UCSD-AML1 (cell line): Measurements from ENCODE around the gene GGCT.
"Not testable (repeated sequence)": the region's sequence is repeated elsewhere in the genome, so short reads cannot be mapped to it uniquely, and the experiment has no call there.

Source experiments
- DNase-seq: peaks from one replicate; lab custom pipeline; 2025; ENCODE audit not compliant: unreplicated experiment; lab: John Stamatoyannopoulos, UW

Gene GGCT, protein sequence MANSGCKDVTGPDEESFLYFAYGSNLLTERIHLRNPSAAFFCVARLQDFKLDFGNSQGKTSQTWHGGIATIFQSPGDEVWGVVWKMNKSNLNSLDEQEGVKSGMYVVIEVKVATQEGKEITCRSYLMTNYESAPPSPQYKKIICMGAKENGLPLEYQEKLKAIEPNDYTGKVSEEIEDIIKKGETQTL

DNA sequence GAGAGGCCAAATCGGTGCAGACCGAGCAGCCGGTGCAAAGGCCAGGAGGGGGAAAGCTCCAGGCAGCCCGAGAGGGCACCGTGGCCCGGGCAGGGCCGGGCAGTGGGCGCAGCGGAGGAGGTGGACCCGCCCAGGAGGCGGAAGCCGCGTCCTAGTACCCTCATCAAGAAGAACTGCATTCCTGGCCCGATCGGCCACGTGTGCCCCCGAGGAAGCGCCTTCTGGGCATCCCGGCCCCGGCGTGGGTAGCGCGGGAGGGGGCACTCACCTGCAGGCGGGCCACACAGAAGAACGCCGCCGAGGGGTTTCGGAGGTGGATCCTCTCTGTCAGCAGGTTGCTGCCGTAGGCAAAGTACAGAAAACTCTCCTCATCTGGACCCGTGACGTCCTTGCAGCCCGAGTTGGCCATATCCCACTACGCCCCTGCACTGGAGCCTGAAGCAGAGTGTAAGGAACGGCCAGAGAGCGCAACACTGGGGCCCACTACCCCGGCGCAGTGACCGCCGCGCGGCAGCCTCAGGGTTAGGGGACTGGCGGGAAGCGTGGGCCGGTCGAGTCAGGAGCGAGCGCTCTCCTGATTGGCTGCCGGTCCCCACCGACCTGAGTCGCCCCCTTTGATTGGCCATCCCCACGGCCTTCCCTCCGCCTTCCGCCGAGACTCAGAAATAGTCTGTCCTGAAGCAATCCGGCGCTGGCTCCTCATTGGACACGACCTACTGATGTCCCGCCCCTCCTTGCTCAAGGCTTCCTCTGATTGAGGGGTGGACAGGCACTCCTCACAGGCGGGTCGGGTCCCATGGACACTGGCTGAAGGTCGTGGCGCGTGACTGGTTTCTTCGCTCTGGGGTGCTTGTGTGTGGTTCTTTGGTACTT lies at the start of gene GGCT:
Gene GGCT, minus strand, starts transcription at position 529 of the 873 bp plus-strand sequence. Its CDS starts 120 bp downstream, at position 409.
- DNase-seq: peak; percentile 88

DNA sequence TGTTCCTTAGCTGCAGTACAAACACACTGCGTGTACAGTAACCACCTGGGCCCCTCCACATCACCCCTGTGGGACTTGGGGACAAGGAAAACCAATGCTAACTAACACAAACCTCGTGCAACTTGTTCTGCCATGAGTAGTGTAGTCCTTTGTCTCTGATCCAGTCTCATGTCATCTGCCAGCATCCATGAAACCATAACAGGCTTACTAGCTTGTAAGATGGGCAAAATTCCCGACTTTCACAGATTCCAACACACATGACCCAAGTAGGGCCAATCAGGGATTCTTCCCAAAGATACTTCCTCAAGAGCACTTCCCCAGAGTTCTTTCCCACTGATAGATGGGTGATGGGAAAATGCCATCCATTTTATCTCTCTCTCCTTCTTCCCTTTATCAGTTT lies 48.9 kb upstream of the GGCT start:
- DNase-seq: no peak

DNA sequence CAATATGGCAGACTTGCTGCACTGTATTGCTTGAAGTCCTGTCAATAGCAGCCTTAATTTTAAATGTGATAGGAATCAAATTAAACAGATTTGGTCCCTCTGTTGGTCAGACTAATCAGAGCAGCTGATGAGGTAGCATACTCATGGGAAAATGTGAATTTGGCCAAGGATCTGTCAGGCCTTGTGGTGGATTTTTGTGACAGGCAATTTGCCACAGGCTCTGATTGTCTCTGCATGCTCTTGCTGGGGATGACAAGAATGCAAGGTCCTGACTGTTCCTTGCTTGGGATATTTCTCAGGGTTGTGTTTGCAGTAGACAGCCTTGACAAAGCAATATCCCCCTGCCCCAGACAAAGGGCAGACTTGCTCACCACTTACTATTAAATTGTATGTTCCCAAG lies 48.5 kb upstream of the GGCT start:
- no peak for DNase-seq

DNA sequence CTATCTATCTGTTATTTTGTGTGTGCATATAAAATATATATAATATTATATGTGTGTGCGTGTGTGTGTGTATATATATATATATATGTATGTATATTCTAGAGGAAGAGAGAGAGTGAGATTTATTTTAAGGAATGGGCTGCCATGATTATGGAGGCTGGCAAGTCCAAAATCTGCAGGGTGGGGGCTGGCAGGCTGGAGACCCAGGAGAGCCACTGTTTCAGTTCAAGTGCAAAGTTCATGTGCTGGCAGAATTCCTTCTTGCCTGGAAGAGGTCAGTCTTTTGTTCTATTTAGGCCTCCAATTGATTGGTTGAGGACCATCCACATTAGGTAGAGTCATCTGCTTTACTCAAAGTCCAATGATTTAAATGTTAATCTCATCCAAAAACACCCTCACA lies 47.7 kb upstream of the GGCT start:
- DNase-seq: no peak

DNA sequence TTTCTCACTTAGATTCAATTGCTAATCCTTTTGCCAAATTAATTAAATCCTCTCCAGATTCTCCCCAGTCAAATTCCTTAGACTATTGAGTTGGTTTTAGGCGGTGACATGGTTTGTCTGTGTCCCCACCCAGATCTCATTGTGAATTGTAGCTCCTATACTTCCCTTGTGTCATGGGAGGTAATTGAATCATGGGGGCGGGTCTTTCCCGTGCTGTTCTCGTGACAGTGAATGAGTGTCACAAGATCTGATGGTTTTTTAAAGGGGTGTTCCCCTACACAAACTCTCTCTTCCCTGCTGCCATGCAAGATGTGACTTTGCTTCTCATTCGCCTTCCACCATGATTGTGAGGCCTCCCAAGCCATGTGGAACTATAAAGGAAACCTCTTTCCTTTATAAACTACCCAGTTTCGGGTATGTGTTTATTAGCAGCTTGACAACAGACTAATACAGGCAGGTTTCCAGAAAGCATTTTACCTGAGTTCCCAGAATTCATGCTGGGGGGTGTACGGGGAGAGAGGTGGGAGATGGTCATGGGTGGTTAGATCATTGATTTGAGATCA lies 45.4 kb upstream of the GGCT start:
- no peak for DNase-seq

DNA sequence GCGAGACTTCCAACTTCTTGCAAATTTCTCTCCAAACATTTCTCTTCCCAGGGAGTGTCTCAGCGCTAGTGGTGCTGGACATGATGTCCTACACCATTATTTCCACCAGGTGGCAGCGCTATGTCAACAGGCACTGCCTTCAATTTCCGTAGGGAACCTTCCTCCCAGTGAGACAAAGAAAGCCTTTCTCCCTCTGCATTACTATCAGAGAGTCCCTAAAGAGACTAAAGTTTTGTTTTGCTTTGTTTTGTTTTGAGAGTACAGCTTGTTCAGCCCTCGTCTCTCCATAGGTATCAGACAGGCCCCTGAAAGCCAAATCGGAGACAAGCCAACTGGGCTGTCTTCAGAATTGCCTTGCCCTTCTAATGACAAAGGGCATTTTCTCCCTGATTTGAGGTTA lies 44.2 kb upstream of the GGCT start:
- peak; percentile 8 for DNase-seq

DNA sequence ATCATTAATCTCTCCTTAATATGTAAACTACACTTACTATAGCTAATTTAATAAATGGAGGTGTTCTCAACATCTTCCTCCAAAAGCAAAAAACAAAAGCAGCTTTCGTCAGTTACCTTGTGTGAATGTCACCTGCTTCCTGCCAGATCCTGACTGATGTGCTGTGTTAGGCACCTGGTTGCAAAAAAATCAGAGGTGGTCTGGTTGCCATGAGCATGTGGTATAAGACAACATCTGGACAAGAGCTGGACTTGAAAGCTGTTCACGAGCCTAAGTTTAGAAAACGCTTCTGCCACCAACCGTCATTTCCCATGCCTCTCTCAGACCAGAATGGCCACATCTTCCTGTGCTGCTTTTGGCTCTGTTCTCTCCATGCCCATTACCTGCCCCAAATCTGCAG lies 42.0 kb upstream of the GGCT start:
- DNase-seq: no peak

DNA sequence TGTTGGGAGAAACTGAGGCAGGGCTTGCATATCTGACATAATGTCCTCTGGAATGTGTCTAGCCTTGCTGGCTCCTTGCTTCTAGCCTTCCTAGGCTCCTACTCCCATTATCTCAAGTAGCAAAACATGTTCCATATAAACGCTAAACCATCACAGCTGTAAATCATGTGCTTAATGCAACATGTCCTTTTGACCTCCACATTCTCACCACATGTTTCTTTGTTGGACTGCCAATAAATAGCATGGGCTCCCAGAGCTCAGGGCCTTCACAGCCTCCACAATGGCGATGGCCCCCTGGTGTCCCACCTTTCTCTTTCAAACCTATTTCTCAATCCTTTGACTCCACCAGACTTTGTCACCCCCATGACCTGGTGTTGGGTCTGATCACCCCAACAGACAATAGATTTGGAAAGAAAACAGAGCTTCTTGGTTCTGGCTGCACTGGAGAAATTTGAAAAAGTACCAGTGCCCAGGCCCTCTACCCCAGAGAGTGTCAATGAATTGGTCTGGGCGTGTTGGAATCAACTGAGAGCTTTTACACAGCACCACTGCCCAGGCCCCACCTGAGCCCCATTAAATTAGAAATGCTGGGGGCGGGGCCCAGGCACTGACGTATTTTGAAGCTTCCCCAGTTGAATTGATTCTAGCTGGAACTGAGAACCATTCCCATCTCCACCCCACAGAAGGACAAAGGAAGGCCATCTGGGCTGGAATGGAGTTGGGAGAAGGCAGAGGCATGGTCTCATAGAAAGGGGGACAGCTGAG lies 41.3 kb upstream of the GGCT start:
- DNase-seq: no peak

DNA sequence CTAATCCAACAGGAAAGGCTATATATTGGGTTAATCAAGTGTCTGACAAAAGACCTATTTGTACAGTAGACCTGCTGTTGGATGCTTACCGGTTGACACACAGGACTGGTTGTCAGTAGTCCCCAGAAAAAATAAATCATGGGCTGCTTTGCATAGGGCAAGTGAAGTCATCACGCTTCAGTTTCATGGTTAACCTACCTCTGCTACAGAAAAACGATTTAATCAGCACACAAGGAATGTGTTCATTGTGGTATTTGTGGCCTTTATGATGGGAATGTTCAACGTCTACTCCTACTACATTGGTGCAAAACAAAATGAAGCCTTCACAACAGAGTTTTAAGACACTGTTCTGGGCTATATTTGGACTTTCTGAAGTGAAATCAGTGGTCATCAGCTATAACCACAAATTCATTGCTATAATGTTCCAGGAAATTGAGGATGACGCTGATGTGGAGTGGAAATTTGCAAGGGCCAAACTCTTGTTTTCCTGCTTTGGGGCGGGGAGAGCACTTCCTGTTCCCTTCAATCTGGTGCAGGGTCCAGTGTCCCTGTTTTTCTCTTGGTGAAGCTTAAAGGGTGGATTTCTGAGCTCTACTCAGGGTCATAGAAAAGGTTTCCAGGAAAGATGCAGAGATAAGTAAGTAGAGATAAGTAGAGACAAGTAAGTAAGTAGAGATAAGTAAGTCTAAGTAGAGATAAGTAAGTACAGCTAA lies 39.3 kb upstream of the GGCT start:
- no peak for DNase-seq

DNA sequence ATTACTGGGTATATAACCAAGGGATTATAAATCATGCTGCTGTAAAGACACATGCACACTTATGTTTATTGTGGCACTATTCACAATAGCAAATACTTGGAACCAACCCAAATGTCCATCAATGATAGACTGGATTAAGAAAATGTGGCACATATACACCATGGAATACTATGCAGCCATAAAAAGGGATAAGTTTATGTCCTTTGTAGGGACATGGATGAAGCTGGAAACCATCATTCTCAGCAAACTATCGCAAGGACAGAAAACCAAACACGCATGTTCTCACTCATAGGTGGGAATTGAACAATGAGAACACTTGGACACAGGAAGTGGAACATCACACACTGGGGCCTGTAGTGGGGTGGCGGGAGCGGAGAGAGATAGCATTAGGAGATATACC lies 38.5 kb upstream of the GGCT start:
- not testable (repeated sequence) for DNase-seq

DNA sequence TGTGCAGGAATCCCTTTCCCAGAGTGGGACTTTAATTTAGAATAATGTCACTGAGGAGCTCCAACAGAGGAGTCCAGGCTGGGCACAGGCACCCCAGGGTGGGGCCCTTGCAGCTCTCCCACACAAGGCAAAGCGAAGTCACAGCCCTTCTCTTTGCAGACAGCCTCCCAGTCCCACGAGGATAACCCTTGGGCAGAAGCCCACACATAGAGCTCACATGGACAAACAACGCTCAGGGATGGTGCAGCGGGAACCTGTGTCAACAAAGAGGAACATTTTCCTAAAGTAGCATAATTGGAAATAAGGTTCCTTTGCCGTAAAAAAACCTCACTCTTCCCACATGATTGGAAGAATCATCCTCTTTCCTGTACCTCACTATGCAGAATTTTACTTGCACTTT lies 29.3 kb upstream of the GGCT start:
- DNase-seq: no peak

DNA sequence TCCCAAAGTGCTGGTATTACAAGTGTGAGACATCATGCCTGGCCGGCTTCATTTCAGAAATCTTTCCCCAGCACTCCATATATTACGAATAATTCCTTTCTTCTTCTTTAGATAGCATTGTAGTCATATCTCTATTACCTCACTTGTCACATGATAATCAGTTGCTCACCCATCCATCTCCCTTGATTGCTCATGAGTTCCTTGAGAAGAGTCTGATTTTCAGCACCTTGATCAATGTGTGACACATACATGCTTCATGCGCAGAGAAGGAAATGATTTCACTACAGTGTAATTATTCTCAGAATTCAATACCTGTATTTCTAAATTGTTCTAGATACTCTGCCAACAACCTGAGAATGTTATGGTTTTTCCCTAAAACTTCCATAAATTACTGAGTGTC lies 26.7 kb upstream of the GGCT start:
- no peak for DNase-seq

DNA sequence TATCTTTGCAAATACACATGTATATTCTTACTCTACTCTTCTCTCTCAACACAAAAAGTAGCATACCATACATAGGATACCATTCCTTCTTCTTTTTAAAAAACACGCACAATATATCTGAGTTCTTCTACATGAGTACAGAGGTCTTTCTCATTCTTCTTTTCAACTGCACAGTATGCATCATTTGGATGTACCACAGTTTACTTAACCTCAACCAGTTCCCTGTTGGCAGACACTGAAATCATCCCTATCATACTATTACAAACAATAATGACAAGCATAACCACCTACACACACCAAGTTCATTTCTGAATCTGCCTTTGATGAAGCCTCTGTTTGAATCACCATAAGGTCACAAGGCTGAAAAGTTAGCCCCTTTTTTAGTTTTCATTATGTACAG lies 25.7 kb upstream of the GGCT start:
- DNase-seq: no peak

DNA sequence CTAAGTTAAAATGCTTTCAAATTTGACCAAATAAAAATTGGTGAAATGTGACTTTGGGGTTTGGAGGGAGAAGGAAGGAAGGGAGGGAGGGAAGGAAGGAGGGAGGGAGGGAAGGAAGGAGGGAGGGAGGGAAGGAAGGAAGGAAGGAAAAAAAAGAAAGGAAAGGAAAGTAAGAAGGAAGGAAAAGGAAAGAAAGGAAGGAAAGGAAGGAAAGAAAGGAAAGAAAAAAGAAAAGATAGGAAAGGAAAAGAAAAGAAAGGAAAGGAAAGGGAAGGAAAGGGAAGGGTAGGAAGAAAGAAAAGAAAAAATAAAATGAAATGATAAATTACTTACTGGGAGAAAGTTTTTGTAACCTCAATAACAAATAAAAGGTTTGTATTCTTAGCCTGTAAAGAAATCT lies 24.1 kb upstream of the GGCT start:
- no peak for DNase-seq

DNA sequence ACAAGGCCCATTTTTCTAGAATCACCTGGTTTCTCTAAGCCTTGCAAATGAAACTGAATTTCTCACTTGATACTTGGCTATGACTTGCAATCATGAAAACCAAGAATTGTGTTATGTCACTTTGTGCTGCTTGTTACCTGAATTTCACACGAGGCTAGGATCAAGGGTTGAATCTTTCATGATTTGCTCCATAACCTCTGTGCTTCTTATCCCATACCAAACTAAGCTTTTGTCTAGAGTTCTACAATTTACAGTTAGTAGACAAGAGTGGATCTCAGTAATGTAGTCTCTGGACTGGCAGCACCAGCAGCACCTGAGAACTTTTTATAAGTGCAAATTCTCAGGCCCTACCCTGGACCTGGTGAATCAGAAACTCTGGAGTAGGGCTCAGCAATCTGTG lies 22.7 kb upstream of the GGCT start:
- DNase-seq: not testable (repeated sequence)

DNA sequence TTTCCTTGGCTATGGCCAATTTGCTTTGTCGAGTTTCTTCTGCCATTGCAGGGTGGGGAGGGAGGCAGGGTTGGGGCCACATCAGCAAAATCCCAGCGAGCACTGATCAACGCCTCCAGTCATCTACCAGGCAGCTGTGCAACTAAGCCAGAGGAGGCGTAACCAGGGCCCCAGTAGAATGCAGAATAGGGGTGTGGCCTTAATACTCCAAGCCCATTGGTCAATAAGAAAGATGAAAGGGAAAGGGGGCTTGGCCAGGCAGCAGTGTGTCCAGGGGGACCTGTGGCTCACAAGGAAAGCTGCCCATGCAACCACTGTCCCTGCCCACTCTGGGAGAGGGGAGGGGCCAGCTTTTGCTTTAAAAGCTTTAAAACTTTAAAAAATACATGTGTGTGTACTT lies 21.5 kb upstream of the GGCT start:
- DNase-seq: no peak

DNA sequence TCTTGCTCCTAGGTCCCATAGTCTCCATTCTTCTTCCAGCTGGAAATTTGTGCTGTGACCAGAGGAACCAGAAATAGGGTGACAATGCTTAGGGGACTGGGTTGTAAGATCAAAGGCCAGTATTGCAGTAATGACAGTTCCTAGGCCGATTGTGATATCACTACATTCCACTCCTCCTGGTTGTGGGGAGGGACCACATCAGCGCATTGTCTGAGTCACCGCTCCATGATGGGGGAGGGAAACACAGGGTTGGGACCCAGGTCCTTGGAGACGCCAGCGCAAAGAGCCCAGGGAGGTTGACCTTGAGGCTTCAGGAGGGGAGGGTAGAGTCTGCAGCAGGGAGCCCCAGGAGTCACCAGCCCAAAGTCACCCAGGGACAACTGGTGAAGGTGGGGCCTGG lies 20.8 kb upstream of the GGCT start:
- no peak for DNase-seq

DNA sequence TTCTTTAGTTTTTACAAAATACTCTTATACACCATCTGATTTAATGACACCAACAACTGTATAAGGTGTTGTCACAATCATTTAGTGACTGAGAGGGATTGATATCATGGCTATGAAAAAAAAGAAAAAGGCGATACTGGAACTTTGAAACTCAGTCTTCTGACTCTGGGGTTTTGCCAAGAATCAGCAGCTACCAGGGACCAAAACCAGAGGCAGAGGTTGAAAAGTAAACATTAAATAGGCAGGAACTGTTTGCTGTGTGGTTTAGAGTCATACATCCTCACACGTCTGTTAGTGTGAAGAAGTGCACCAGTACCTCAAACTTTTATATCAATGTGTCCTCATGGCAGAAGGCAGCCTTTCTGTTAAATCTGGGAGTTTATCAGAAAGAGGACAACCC lies 19.9 kb upstream of the GGCT start:
- DNase-seq: no peak

DNA sequence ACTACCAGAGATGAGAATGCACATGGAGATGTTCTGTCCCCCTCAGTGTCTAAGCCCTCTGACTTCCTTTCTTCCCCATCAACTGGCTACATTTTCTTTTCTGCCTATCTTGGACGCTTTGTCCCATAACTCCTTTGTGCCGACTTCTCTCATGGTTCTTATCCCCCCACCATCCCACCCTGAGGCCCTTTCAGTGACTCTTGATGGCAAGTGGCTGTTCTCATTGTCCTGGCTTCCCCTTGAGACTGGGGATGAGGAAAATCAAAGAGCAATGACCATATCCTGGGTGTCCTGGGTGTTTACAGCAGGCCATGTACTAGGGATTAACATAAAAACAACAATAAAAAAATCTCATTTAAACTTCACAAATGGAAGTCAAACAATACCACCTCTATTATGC lies 18.8 kb upstream of the GGCT start:
- DNase-seq: no peak

DNA sequence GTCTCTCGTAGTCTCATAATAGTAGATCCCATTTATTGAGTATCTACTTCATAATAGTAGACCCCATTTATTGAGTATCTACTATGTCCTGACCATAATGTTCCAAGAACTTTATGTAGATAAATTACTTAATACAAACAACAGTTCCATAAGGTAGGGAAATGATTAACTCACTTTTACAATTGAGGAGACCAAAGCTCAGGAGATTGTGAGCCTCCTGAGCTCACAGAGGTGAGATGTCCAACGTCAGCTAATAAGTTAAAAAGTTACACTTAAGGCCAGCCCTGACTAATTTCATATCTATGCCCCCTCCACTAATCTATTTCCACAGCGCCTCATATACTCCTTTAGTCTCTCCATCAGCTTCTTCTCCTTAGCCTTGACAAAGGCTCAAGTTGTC lies 17.5 kb upstream of the GGCT start:
- no peak for DNase-seq

DNA sequence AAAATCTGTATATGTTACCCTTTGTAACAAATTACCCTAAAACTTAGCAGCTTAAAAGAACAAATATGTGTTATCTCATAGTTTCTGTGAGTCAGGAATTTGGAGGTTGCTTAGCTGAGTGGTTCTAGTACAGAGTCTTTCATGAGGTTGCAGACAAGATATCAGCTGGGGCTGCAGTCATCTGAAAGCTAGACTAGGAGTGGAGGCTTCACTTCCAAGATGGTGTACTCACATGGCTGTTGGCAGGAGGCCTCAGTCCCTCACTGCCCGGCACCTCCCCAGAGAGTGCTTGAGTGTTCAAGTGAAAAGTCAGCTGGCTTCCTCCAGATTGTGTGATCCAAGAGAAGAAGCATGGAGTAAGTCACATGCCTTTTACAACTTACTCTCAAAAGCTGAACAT lies 16.9 kb upstream of the GGCT start:
- no peak for DNase-seq
